Mammary epithelial cell (primary cell): ENCODE data around the gene PRKCH.

Source experiments
- CTCF ChIP-seq, 2 donors: IDR thresholded peaks in 1 of 2; conservative IDR thresholded peaks in 1 of 2; 2 replicates each; pipeline ENCODE4 v1.5.1; 2011 to 2012; ENCODE audit warnings: inconsistent platforms in 2 of 2, low read length in 2 of 2, mild to moderate bottlenecking in 2 of 2, control low read depth in 1 of 2, low read depth in 1 of 2; ENCODE audit not compliant: insufficient read depth in 1 of 2; ENCODE audit errors: extremely low read depth in 1 of 2
- EZH2 ChIP-seq: IDR thresholded peaks from 2 replicates; pipeline ENCODE4 v1.6.1; 2012; ENCODE audit warnings: low read length, inconsistent platforms, borderline replicate concordance

DNA sequence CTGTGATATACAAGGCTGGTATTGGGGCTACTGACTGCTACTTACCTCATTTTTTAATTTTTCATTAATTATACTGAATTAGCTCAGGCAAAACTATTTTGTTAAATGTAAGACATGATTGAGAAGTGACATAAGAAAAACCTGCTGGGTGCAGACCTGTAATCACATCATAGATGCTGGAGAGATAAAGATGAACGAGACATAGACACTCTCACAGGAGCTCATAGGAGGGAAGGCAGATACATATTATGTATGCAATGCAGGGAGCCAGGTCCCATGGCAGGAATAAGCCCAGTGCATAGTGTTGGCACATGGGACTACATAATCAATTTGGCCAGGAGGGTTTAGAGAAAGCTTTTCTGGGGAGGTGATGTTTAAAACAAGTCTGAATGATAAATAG is 74.9 kb downstream of the PRKCH start:
- TF ChIP-seq CTCF (conservative IDR thresholded peaks at IDR 0.05 in 1 of 2, IDR thresholded peaks at IDR 0.05 in 1 of 2; ENCODE audit: extremely low read depth in 1 of 2, insufficient read depth in 1 of 2, low read depth in 1 of 2, low read length in 2 of 2): no peak
- no peak for TF ChIP-seq EZH2
